SK-N-MC (cell line): ENCODE results near the gene FCSK.

Experiments used
- EZH2 ChIP-seq: fragments of 200-600 bp; sonication (generic); IDR thresholded peaks from one replicate; pipeline ENCODE4 v1.6.1; 2017; ENCODE audit warnings: antibody characterized with exemption
- FOXP2 ChIP-seq: optimal IDR thresholded peaks from 2 replicates; pipeline ENCODE3; 2011; ENCODE audit warnings: mild to moderate bottlenecking, moderate library complexity; ENCODE audit not compliant: insufficient read depth; ENCODE audit errors: extremely low read length, control extremely low read depth
- POLR2AphosphoS5 ChIP-seq: IDR thresholded peaks from 2 replicates; pipeline ENCODE4 v1.6.1; 2012; ENCODE audit warnings: mild to moderate bottlenecking, low read depth, low read length, borderline replicate concordance

DNA sequence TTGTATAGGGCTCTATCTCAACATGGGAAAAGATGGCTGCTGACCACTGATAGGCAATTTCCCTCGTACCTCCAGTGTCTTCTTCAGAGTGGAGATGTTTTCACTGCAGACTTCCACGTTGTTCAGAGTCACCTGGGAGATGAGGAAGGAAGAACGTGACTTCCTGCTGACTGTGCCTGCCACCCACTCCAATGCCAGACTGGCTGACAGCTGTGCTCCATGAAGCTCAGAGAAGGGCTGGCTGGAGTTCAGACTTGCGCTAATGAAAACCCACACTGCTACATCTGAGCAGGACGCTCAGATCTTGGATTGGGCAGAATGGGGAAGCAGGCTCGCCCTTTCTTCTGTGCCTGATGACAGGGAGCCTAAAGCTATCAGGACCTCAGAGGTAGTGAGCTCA, 35.9 kb downstream of the FCSK start:
- no peak for TF ChIP-seq POLR2AphosphoS5
- no peak for TF ChIP-seq EZH2
- no peak for TF ChIP-seq FOXP2
